Hepatocyte (in vitro differentiated cells): ENCODE data around the gene ITM2C.

Experiments
- EZH2 ChIP-seq: fragments of 200-600 bp; sonication (generic); IDR thresholded peaks from 2 replicates; pipeline ENCODE4 v1.6.1; 2016; ENCODE audit warnings: antibody characterized with exemption, mild to moderate bottlenecking, borderline replicate concordance
- EZH2phosphoT487 ChIP-seq: fragments of 200-600 bp; sonication (generic); IDR thresholded peaks from one replicate; pipeline ENCODE4 v1.6.1; 2018; ENCODE audit warnings: antibody characterized with exemption, mild to moderate bottlenecking, low read depth, moderate library complexity; ENCODE audit not compliant: unreplicated experiment, severe bottlenecking
- TF ChIP-seq, protein P1 (sequence below): fragments of 200-600 bp; sonication (generic); IDR thresholded peaks from 2 replicates; pipeline ENCODE4 v1.5.1; 2016; ENCODE audit warnings: antibody characterized with exemption, mild to moderate bottlenecking; ENCODE audit not compliant: poor library complexity

DNA sequence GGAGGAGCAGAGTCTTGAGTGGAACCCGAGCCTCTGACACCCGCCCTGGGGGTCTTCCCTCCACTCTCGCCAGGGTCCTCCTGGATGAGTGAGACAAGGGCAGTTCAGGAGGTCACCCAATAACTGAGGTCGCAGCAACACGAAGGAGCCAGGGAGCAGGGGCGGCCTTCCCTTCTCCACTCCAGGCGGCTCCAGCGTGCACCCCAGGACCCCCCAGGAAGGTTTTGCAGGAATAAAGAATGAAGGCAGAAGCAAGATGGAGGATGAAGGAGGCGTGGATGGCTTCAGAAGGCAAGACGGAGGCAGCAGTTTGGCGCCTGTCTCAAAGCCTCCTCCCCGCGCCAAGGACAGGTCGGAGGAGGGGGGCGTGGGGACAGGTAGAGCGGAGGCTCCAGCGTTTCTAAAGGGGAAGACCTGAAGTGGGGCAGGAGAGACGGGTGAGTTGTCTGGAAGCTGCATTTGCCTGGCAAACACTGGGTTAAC lies 579 bp upstream of the ITM2C start:
- TF ChIP-seq, protein P1, sequence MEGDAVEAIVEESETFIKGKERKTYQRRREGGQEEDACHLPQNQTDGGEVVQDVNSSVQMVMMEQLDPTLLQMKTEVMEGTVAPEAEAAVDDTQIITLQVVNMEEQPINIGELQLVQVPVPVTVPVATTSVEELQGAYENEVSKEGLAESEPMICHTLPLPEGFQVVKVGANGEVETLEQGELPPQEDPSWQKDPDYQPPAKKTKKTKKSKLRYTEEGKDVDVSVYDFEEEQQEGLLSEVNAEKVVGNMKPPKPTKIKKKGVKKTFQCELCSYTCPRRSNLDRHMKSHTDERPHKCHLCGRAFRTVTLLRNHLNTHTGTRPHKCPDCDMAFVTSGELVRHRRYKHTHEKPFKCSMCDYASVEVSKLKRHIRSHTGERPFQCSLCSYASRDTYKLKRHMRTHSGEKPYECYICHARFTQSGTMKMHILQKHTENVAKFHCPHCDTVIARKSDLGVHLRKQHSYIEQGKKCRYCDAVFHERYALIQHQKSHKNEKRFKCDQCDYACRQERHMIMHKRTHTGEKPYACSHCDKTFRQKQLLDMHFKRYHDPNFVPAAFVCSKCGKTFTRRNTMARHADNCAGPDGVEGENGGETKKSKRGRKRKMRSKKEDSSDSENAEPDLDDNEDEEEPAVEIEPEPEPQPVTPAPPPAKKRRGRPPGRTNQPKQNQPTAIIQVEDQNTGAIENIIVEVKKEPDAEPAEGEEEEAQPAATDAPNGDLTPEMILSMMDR: no peak
- TF ChIP-seq EZH2phosphoT487 (no peak), EZH2 (no peak)
